ENCODE results near the gene ITPR2. TPM values are rescaled to one million over a fixed set of nuclear protein-coding genes. Genes with fewer than 3 reads are reported as not detected.

ITPR2 gene
- total RNA-seq, 1 experiment from 2014 or later = 41.6 TPM

- no peaks in the 10 kb centered on the region for H3K27me3 Mint-ChIP-seq (ENCODE audit: insufficient read depth, unreplicated experiment)
- H3K36me3 Mint-ChIP-seq (ENCODE audit: insufficient read depth, unreplicated experiment) = no peaks in the 10 kb centered on the region
- intact Hi-C loops (cut with micrococcal nuclease; ENCODE audit: unreplicated experiment) = no loop called here
- H3K4me1 ChIP-seq = no peaks in the 10 kb centered on the region
- H3K36me3 ChIP-seq (ENCODE audit: control insufficient read depth, insufficient read depth, low read length) = no peaks in the 10 kb centered on the region
- TF ChIP-seq, protein P1, sequence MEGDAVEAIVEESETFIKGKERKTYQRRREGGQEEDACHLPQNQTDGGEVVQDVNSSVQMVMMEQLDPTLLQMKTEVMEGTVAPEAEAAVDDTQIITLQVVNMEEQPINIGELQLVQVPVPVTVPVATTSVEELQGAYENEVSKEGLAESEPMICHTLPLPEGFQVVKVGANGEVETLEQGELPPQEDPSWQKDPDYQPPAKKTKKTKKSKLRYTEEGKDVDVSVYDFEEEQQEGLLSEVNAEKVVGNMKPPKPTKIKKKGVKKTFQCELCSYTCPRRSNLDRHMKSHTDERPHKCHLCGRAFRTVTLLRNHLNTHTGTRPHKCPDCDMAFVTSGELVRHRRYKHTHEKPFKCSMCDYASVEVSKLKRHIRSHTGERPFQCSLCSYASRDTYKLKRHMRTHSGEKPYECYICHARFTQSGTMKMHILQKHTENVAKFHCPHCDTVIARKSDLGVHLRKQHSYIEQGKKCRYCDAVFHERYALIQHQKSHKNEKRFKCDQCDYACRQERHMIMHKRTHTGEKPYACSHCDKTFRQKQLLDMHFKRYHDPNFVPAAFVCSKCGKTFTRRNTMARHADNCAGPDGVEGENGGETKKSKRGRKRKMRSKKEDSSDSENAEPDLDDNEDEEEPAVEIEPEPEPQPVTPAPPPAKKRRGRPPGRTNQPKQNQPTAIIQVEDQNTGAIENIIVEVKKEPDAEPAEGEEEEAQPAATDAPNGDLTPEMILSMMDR (IDR thresholded peaks at IDR 0.05; ENCODE audit: insufficient read depth in 1 of 2, low read depth in 1 of 2, low read length in 1 of 2, severe bottlenecking in 1 of 2, unreplicated experiment in 1 of 2) = no peak
- no peaks in the 10 kb centered on the region for H3K27me3 ChIP-seq (replicated peaks; ENCODE audit: control insufficient read depth, insufficient read depth, low read length)
- no peak overlapping the region for H3K4me3 Mint-ChIP-seq (ENCODE audit: unreplicated experiment)
- H3K27ac Mint-ChIP-seq (ENCODE audit: unreplicated experiment) = no peak overlapping the region
- CTCF ChIA-PET = no interaction called here
- no peaks in the 10 kb centered on the region for H3K4me1 Mint-ChIP-seq (ENCODE audit: low read depth, unreplicated experiment)
- H3K4me3 ChIP-seq (ENCODE audit: low read depth, low read length) = no peak overlapping the region
- no TSS peak for BruUV-seq (replicated peaks)
- H3K9me3 Mint-ChIP-seq (ENCODE audit: unreplicated experiment) = no peaks in the 10 kb centered on the region
- H3K9me3 ChIP-seq = 0 out of 2 replicates have a peak, but pooled peaks cover 5% of the 10 kb centered on the region
- POLR2A ChIA-PET = no interaction called here
- DNase-seq = no peak
Observed at GRCh38 chr12:26564391-26564790, 268.6 kb downstream of the ITPR2 start.

DNA sequence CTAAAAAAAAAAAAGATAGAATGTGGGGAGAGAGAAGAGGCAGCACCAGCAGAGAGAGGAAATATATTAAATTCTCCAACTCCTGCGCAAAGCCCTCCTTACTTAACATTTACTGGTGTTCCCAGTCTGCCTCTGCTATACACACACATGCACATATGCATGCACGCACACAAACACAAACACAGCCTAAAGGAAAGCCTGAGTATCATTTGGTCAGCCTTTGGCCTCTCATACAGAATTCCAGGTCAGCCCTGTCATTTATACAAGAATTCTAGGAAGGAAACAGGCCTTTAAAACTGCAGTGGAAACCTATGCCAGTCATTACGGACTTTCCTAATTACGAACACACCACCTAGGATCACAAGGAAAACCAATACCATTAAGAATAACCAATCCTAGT, 269.4 kb downstream of the ITPR2 start:
- Histone ChIP-seq H3K4me1 (no peaks in the 10 kb centered on the region), H3K4me3 (ENCODE audit: low read depth, low read length) (no peak overlapping the region), H3K36me3 (ENCODE audit: control insufficient read depth, insufficient read depth, low read length) (no peaks in the 10 kb centered on the region), H3K27me3 (replicated peaks; ENCODE audit: control insufficient read depth, insufficient read depth, low read length) (no peaks in the 10 kb centered on the region), H3K9me3 (0 out of 2 replicates have a peak, but pooled peaks cover 5% of the 10 kb centered on the region)
- Mint-ChIP-seq H3K4me1 (ENCODE audit: low read depth, unreplicated experiment) (no peaks in the 10 kb centered on the region), H3K36me3 (ENCODE audit: insufficient read depth, unreplicated experiment) (no peaks in the 10 kb centered on the region), H3K4me3 (ENCODE audit: unreplicated experiment) (no peak overlapping the region), H3K9me3 (ENCODE audit: unreplicated experiment) (no peaks in the 10 kb centered on the region), H3K27ac (ENCODE audit: unreplicated experiment) (no peak overlapping the region), H3K27me3 (ENCODE audit: insufficient read depth, unreplicated experiment) (no peaks in the 10 kb centered on the region)
- POLR2A ChIA-PET = no interaction called here
- TF ChIP-seq, protein P1 (IDR thresholded peaks at IDR 0.05; ENCODE audit: insufficient read depth in 1 of 2, low read depth in 1 of 2, low read length in 1 of 2, severe bottlenecking in 1 of 2, unreplicated experiment in 1 of 2) = no peak
- DNase-seq = no peak
- BruUV-seq (replicated peaks) = no TSS peak
- intact Hi-C loops (cut with micrococcal nuclease; ENCODE audit: unreplicated experiment) = no loop called here
- CTCF ChIA-PET = no interaction called here

- no peak for DNase-seq
- no peaks in the 10 kb centered on the region for H3K27me3 Mint-ChIP-seq (ENCODE audit: insufficient read depth, unreplicated experiment)
- TF ChIP-seq, protein P1 (IDR thresholded peaks at IDR 0.05; ENCODE audit: insufficient read depth in 1 of 2, low read depth in 1 of 2, low read length in 1 of 2, severe bottlenecking in 1 of 2, unreplicated experiment in 1 of 2) = no peak
- 0 out of 2 replicates have a peak, but pooled peaks cover 5% of the 10 kb centered on the region for H3K9me3 ChIP-seq
- H3K4me3 Mint-ChIP-seq (ENCODE audit: unreplicated experiment) = no peak overlapping the region
- no peak overlapping the region for H3K4me3 ChIP-seq (ENCODE audit: low read depth, low read length)
- ChIA-PET CTCF (no interaction called here), POLR2A (no interaction called here)
- H3K36me3 ChIP-seq (ENCODE audit: control insufficient read depth, insufficient read depth, low read length) = no peaks in the 10 kb centered on the region
- intact Hi-C loops (cut with micrococcal nuclease; ENCODE audit: unreplicated experiment) = no loop called here
- no peaks in the 10 kb centered on the region for H3K9me3 Mint-ChIP-seq (ENCODE audit: unreplicated experiment)
- H3K4me1 ChIP-seq = no peaks in the 10 kb centered on the region
- no TSS peak for BruUV-seq (replicated peaks)
- H3K27ac Mint-ChIP-seq (ENCODE audit: unreplicated experiment) = no peak overlapping the region
- H3K4me1 Mint-ChIP-seq (ENCODE audit: low read depth, unreplicated experiment) = no peaks in the 10 kb centered on the region
- H3K36me3 Mint-ChIP-seq (ENCODE audit: insufficient read depth, unreplicated experiment) = no peaks in the 10 kb centered on the region
- no peaks in the 10 kb centered on the region for H3K27me3 ChIP-seq (replicated peaks; ENCODE audit: control insufficient read depth, insufficient read depth, low read length)
Observed at GRCh38 chr12:26557326-26557725, 275.7 kb downstream of the ITPR2 start.

Measured in Caco-2 (cell line).